ENCODE measurements around the gene ESAM. TPM values are rescaled to one million over a fixed set of nuclear protein-coding genes. Genes with fewer than 3 reads are reported as not detected.

The ESAM gene
- total RNA-seq, 1 donor from 2014 or later: 3.7 TPM

GRCh38 chr11:124754309-124754708, 7.8 kb downstream of the ESAM start:
- DNase-seq (ENCODE audit: low spot score in 2 of 2) (peak in 1 of 2 donors; percentile 19), FAIRE-seq (no peak)

GRCh38 chr11:124753624-124754023, 8.5 kb downstream of the ESAM start:
- DNase-seq (ENCODE audit: low spot score in 2 of 2) (no peak), FAIRE-seq (no peak)

DNA sequence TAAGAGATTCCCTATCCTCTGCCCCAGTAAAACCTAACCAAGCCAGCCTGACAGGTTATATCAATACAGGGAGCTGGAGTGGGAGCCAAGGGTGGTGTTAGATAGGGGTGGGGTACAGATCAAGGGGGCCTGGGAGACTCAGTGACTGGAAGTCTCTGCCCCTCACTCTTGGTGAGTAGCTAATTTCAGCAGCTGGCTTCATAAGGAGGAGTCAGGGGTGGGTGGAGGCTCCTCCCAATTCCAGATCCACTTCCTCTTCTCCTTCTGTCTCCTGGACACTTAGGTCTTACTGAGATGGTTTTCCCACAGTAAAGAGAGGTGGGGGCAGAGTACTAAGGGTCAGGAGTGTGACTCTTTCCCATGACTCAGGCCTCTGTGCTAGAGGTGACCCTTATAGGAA, 8.9 kb downstream of the ESAM start:
- FAIRE-seq: no peak

GRCh38 chr11:124752471-124753102, 9.5 kb downstream of the ESAM start:
- DNase-seq (ENCODE audit: low spot score in 2 of 2) (no peak), FAIRE-seq (no peak)

More for the DNA sequence above, 8.9 kb downstream of the ESAM start:
- no peak for DNase-seq (ENCODE audit: low spot score in 2 of 2)

DNA sequence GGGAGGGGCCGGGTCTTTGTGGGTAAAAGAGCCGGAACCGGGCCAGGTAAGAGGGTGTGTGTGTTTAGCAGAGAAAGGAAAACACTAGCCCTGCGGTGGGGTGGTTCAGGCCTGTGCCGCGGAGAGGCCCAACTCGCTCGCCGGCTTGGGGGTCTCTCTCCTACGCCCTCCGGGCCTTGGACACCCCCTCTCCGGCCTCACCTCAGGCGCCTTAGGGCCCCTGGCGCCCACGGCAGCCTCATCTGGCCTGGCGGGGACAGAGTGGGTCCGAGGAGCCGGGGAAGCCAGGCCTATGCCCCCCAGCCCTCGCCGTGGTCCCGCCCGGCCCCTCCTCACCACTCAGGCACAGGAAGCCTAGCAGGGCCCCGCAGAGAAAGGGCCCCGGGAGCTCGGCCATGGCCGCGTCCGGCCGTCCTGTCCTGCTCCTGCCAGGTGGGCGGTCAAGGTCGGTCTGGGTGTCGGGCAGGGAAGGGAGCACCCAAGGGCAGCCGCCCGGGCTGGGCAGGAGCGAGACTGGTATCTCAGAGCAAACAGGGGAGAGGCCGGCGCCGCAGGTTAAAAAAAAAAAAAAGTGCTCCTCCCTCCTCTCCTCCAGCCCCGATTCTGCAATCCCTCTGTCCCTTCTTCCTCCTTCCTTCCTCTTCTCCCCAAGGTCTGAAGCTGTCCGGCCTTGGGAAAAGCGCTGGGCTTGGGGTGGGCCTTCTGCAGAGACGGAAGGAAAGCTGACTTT, 10.2 kb downstream of the ESAM start, which contains the start of gene VSIG2:
VSIG2 (minus strand) TSS at position 515 of the 730 bp plus-strand sequence; CDS start at position 397, 118 bp downstream.
- no peak for DNase-seq (ENCODE audit: low spot score in 2 of 2)
- FAIRE-seq: no peak

DNA sequence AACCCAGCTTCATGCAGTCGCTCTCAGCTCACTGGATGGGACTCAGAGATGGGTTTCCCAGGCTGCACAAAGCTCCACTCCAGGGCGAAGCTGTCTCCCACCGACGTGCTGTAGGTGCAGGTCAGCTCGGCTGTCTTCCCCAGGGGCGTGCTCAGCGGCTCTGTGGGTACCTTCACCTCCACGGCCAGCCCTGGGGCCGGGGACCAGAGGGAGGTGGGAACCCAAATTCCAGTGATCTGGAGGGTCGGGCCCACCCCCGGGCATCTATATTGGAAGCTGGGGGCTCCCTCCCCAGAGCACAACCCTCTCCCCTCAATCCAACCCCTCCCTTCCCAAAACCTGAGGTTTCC, 10.7 kb downstream of the ESAM start:
- DNase-seq (ENCODE audit: low spot score in 2 of 2) (peak in 1 of 2 donors; percentile 16), FAIRE-seq (no peak)

DNA sequence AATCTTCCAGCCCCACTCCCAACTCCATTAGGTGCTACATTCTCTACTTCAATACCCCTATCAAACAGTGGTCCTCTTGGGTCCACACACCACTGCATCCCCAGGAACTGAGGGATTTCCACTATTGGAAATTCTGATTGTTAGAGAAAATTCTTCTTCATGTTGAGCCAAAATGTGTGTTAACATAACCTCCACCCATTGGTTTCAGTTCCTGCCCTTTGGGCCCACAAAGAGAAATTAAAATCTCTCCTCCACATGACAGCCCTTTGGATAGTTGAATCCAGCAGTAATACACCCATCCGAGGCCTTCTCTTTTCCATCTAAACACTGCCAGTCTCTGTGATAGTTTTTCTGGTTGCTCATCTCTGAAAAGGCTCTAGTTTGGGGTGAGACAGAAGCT, 12.2 kb downstream of the ESAM start:
- FAIRE-seq (no peak), DNase-seq (ENCODE audit: low spot score in 2 of 2) (peak in 1 of 2 donors; percentile 19)

- DNase-seq (ENCODE audit: low spot score in 2 of 2) (peak in 1 of 2 donors; percentile 31), FAIRE-seq (no peak)
These were observed 13.4 kb downstream of the ESAM start for GRCh38 chr11:124748481-124749343.

- DNase-seq (ENCODE audit: low spot score in 2 of 2) (peak in 1 of 2 donors; percentile 13), FAIRE-seq (no peak)
These were observed 14.0 kb downstream of the ESAM start for GRCh38 chr11:124748100-124748418.

GRCh38 chr11:124747406-124748099, 14.5 kb downstream of the ESAM start:
- FAIRE-seq (no peak), DNase-seq (ENCODE audit: low spot score in 2 of 2) (peak in 1 of 2 donors; percentile 28)

- FAIRE-seq: no peak
- peak; percentile 58 to 77 for DNase-seq (ENCODE audit: low spot score in 2 of 2)
These were observed 15.4 kb downstream of the ESAM start for GRCh38 chr11:124746621-124747243.

- FAIRE-seq: no peak
These were observed 16.1 kb downstream of the ESAM start for GRCh38 chr11:124745835-124746620.

DNA sequence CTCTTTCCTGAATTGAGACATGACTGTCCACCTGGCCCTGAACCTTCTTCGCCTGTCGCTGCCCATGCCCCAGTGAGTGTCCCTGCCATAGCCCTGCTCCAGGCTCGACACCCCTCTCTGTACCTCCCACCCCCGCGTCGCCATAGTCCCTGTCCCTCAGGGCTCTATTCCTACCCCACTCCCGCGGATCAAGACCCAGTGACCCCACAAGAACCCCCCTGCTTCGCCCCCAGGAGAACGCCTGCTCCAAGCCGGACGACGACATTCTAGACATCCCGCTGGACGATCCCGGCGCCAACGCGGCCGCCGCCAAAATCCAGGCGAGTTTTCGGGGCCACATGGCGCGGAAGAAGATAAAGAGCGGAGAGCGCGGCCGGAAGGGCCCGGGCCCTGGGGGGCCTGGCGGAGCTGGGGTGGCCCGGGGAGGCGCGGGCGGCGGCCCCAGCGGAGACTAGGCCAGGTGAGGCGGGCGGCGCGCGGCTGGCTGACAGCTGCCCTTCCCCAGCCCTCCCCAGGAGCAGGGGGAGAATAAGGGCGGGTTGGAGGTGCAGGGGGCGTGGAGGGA, 16.7 kb downstream of the ESAM start:
- DNase-seq (ENCODE audit: low spot score in 2 of 2): no peak
- no peak for FAIRE-seq

More at GRCh38 chr11:124745835-124746620, 16.1 kb downstream of the ESAM start:
- DNase-seq (ENCODE audit: low spot score in 2 of 2): no peak

GRCh38 chr11:124743050-124743449, 19.0 kb downstream of the ESAM start:
- FAIRE-seq (no peak), DNase-seq (ENCODE audit: low spot score in 2 of 2) (no peak)

DNA sequence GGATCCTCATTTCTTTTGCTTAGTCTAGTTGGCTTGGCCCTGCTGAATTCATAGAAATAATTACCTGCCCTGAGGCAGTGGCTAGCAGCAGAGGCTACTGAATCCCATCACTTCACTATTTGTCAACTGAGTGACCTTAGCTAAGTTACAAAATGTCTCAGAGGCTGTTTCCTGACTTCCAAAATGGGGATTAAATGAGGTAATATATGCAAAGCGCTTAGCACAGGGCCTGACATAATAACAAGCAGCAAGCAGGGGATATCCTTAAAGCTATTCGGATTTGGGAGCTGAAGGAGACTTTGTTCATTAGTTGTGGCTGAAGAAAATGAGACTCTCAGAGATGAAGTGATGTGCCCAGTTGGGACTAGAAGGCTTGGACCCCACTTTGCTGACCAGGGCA, 19.5 kb downstream of the ESAM start:
- FAIRE-seq: no peak
- DNase-seq (ENCODE audit: low spot score in 2 of 2): no peak

DNA sequence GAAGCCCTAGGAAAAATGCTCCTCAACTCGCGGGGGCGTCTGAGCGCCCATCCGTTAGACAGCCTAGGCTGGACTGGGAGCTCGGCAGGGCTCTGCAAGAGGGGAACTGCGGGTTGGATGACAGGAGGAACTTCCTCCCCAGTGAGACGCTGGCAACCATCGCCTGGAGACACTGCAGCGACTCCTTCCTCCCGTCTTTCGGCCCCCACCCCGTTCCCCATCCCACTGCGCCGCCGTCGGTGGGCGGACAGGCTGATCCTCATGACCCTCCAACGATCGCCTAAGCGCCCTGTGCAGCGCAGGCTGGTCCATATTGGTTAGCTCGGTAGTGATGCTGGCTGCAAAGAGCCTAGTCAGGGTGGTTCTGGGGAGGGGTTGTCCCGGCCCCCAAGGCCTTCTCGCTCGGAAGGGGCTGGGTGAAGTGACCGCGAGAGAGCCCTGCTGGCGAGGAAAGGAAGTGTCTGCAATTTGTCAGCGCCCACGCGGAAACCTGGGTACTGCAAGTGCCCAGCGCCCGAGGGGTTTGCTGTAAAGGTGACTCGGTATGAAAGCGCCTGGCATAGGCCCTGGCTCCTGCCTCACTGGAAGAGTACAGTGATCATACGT, 21.7 kb downstream of the ESAM start:
- no peak for FAIRE-seq
- DNase-seq (ENCODE audit: low spot score in 2 of 2): no peak

- peak; percentile 83 to 90 for DNase-seq (ENCODE audit: low spot score in 2 of 2)
- no peak for FAIRE-seq
These were observed 22.4 kb downstream of the ESAM start, which contains the start of gene NRGN for GRCh38 chr11:124739479-124740276. TSS of gene NRGN (plus strand) at chr11:124739942. CDS start at chr11:124740085, 143 bp downstream.

Measured in frontal cortex (tissue), 4 donors.